Fibroblast of lung (primary cell): ENCODE results near the gene CCDC85A. TPM values are rescaled to one million over a fixed set of nuclear protein-coding genes. Genes with fewer than 3 reads are reported as not detected.

Experiments
- DNase-seq, 2 donors: peaks; one replicate each; pipeline versions ENCODE4 v3.0.0 to v3.0.0-alpha.2; 2010; ENCODE audit warnings: low read depth in 2 of 2
- H2AFZ ChIP-seq: 2 replicates; pipeline ENCODE4 v1.5.1; 2012; ENCODE audit warnings: low read length, control low read depth, inconsistent platforms
- H3K27ac ChIP-seq: 2 replicates; pipeline ENCODE4 v1.5.1; 2011; ENCODE audit warnings: low read length, control low read depth; ENCODE audit not compliant: insufficient read depth
- H3K27me3 ChIP-seq: 2 replicates; pipeline ENCODE4 v1.5.1; 2011; ENCODE audit warnings: mild to moderate bottlenecking, low read length; ENCODE audit not compliant: control insufficient read depth, insufficient read depth
- H3K36me3 ChIP-seq: 2 replicates; pipeline ENCODE4 v1.5.1; 2011; ENCODE audit warnings: low read length; ENCODE audit not compliant: control insufficient read depth, insufficient read depth
- H3K4me1 ChIP-seq: 2 replicates; pipeline ENCODE4 v1.5.1; 2011; ENCODE audit warnings: low read length; ENCODE audit not compliant: control insufficient read depth, insufficient read depth; ENCODE audit errors: extremely low read depth
- H3K4me2 ChIP-seq: 2 replicates; pipeline ENCODE4 v1.5.1; 2011; ENCODE audit warnings: low read length, control low read depth; ENCODE audit not compliant: insufficient read depth; ENCODE audit errors: extremely low read depth
- H3K4me3 ChIP-seq, 4 experiments: fragments of 200-600 bp in 1 of 4; sonication (generic) in 1 of 4; replicated peaks in 1 of 4; 2 replicates each; pipeline ENCODE4 v1.5.1; 2011 to 2016; ENCODE audit warnings: low read length in 4 of 4, low read depth in 3 of 4, mild to moderate bottlenecking in 3 of 4, control low read depth in 2 of 4, inconsistent platforms in 1 of 4, mixed read lengths in 1 of 4; ENCODE audit not compliant: insufficient read depth in 1 of 4; ENCODE audit errors: control extremely low read depth in 1 of 4
- H3K79me2 ChIP-seq: 2 replicates; pipeline ENCODE4 v1.5.1; 2012; ENCODE audit warnings: mild to moderate bottlenecking, low read length, inconsistent platforms; ENCODE audit not compliant: control insufficient read depth, insufficient read depth
- H3K9ac ChIP-seq: 2 replicates; pipeline ENCODE4 v1.5.1; 2011; ENCODE audit warnings: mild to moderate bottlenecking, low read length, control low read depth; ENCODE audit not compliant: insufficient read depth
- H3K9me3 ChIP-seq: 2 replicates; pipeline ENCODE4 v1.5.1; 2012; ENCODE audit warnings: low read depth, low read length; ENCODE audit not compliant: control insufficient read depth, insufficient read depth
- H4K20me1 ChIP-seq: 2 replicates; pipeline ENCODE4 v1.5.1; 2011; ENCODE audit warnings: low read length; ENCODE audit not compliant: control insufficient read depth, insufficient read depth; ENCODE audit errors: extremely low read depth
- EZH2 ChIP-seq: IDR thresholded peaks from 2 replicates; pipeline ENCODE4 v1.5.1; 2012; ENCODE audit warnings: low read length, control low read depth, mild to moderate bottlenecking; ENCODE audit errors: missing control alignments
- polyA plus RNA-seq, 2 donors: library from polyadenylated mRNA; depleted of rRNA in 1 of 2; stranded (reverse) in 1 of 2; unstranded in 1 of 2; fragments of >200 nt; gene quantifications; 2 replicates each; pipeline ENCODE4 v1.2.1, GENCODE V29; 2011 to 2012; ENCODE audit warnings: missing spikeins in 1 of 2
- total RNA-seq: library from RNA; depleted of rRNA; stranded (reverse); fragments of >200 nt; gene quantifications from 2 replicates; pipeline ENCODE4 v1.2.1, GENCODE V29; 2014
- TF ChIP-seq, protein P1 (sequence below), 2 donors: IDR thresholded peaks in 1 of 2; conservative IDR thresholded peaks in 1 of 2; 1 replicate in 1 of 2; 2 replicates in 1 of 2; pipeline ENCODE4 v1.5.1; 2011 to 2012; ENCODE audit warnings: low read length in 2 of 2, control low read depth in 1 of 2, inconsistent platforms in 1 of 2, low read depth in 1 of 2, mild to moderate bottlenecking in 1 of 2

Gene CCDC85A
- total and polyA plus RNA-seq, 2 donors (not counting 1 experiment from before 2014, with no cell fraction given), result 0.03 TPM; not detected in 1

DNA sequence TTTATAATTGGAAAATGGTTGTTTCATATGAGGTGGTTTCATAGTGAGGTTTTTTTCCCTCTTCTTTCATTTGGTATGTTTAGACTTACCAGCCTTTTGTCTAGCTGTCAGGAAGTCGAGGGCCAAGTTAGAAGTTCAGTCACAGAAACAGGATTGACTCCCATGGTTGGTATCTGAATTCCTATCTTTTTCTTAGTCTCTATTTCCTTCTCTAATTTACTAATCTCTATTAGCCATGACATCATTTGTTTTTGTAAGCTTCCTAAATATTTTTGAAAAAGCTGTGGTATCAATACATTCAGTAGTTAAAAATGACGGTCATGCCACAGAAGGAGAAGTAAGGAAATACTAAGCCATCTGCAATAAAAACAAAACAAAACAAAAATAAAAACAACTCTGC, 206.9 kb downstream of the CCDC85A start:
- Histone ChIP-seq H3K4me1 (no peaks in the 10 kb centered on the region), H2AFZ (no peak overlapping the region), H3K27ac (no peak overlapping the region), H3K9ac (no peak overlapping the region), H3K4me2 (no peak overlapping the region), H3K27me3 (no peaks in the 10 kb centered on the region), H3K9me3 (no peaks in the 10 kb centered on the region), H3K36me3 (no peaks in the 10 kb centered on the region), H4K20me1 (no peaks in the 10 kb centered on the region), H3K4me3 (no peak overlapping the region), H3K79me2 (no peaks in the 10 kb centered on the region)
- peak in 1 of 2 donors; percentile 6 for DNase-seq
- TF ChIP-seq EZH2, result no peak
- TF ChIP-seq, protein P1, sequence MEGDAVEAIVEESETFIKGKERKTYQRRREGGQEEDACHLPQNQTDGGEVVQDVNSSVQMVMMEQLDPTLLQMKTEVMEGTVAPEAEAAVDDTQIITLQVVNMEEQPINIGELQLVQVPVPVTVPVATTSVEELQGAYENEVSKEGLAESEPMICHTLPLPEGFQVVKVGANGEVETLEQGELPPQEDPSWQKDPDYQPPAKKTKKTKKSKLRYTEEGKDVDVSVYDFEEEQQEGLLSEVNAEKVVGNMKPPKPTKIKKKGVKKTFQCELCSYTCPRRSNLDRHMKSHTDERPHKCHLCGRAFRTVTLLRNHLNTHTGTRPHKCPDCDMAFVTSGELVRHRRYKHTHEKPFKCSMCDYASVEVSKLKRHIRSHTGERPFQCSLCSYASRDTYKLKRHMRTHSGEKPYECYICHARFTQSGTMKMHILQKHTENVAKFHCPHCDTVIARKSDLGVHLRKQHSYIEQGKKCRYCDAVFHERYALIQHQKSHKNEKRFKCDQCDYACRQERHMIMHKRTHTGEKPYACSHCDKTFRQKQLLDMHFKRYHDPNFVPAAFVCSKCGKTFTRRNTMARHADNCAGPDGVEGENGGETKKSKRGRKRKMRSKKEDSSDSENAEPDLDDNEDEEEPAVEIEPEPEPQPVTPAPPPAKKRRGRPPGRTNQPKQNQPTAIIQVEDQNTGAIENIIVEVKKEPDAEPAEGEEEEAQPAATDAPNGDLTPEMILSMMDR (conservative IDR thresholded peaks at IDR 0.05 in 1 of 2, IDR thresholded peaks at IDR 0.05 in 1 of 2; ENCODE audit: low read depth in 1 of 2, low read length in 2 of 2), result no peak

DNA sequence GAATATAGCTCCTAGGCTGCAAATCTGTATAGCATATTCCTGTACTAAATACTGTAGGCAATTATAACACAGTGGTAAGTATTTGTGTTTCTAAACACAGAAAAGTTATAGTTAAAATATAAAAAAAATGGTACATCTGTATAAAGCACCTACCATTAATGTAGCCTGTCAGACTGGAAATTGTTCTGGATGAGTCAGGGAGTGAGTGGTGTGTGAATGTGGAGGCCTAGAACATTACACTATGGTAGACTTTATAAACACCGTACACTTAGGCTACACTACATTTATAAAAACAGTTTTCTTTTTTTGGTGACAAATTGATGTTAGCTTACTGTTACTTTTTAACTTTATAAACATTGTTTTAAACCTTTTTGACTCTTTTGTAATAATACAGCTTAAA, 226.3 kb downstream of the CCDC85A start:
- Histone ChIP-seq H2AFZ (no peak overlapping the region), H3K4me3 (no peak overlapping the region), H3K27ac (no peak overlapping the region), H3K36me3 (no peaks in the 10 kb centered on the region), H4K20me1 (no peaks in the 10 kb centered on the region), H3K4me2 (no peak overlapping the region), H3K79me2 (no peaks in the 10 kb centered on the region), H3K27me3 (no peaks in the 10 kb centered on the region), H3K4me1 (no peaks in the 10 kb centered on the region), H3K9ac (no peak overlapping the region), H3K9me3 (no peaks in the 10 kb centered on the region)
- no peak for TF ChIP-seq EZH2
- TF ChIP-seq, protein P1 (conservative IDR thresholded peaks at IDR 0.05 in 1 of 2, IDR thresholded peaks at IDR 0.05 in 1 of 2; ENCODE audit: low read depth in 1 of 2, low read length in 2 of 2), result no peak
- DNase-seq, result peak in 1 of 2 donors; percentile 43

DNA sequence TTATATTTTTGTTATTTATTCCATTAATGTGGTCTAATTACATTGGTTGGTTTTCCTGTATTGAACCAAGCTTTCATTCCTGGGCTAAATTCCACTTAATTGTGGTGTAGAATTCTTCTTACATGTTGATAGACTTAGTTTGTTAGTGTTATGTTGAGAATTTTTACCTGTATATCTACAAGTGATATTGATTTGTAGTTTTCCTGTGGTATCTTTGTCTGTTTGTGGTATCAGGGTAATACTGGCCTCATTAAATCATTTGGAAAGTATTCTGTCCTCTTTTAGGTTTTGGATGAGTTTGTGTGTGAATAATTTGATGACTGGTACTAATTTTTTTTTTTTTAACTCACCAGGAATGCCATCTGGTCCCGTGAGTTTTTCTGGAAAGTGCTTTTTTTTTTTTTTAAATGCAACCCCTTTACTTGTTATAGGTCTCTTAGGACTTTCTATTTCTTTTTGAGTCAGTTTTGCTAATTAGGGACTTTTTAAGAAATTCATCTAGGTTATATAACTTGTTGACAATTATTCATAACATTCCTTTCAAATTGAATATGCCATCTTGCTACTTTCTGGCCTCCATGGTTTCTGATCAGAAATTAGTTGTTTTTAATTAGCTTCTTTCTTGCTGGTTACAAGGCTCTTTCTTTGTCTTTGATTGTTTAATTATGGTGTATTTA, 232.8 kb downstream of the CCDC85A start:
- TF ChIP-seq, protein P1 (conservative IDR thresholded peaks at IDR 0.05 in 1 of 2, IDR thresholded peaks at IDR 0.05 in 1 of 2; ENCODE audit: low read depth in 1 of 2, low read length in 2 of 2), result no peak
- no peak for TF ChIP-seq EZH2

More for the DNA sequence above, 232.8 kb downstream of the CCDC85A start:
- H2AFZ ChIP-seq, result no peak overlapping the region
- H4K20me1 ChIP-seq, result no peaks in the 10 kb centered on the region
- no peaks in the 10 kb centered on the region for H3K27me3 ChIP-seq
- H3K36me3 ChIP-seq, result no peaks in the 10 kb centered on the region
- no peak for DNase-seq
- no peaks in the 10 kb centered on the region for H3K79me2 ChIP-seq
- no peaks in the 10 kb centered on the region for H3K4me1 ChIP-seq
- H3K4me2 ChIP-seq, result no peak overlapping the region
- no peak overlapping the region for H3K27ac ChIP-seq
- no peaks in the 10 kb centered on the region for H3K9me3 ChIP-seq
- no peak overlapping the region for H3K9ac ChIP-seq
- no peak overlapping the region for H3K4me3 ChIP-seq
